ENCODE results near the gene BNIP2. TPM values are rescaled to one million over a fixed set of nuclear protein-coding genes. Genes with fewer than 3 reads are reported as not detected.
"Not testable (repeated sequence)": the region's sequence is repeated elsewhere in the genome, so short reads cannot be mapped to it uniquely, and the experiment has no call there.

Gene BNIP2
- total and polyA plus RNA-seq, 4 donors, result 17.4 to 73.6 (median 29.6) TPM

DNA sequence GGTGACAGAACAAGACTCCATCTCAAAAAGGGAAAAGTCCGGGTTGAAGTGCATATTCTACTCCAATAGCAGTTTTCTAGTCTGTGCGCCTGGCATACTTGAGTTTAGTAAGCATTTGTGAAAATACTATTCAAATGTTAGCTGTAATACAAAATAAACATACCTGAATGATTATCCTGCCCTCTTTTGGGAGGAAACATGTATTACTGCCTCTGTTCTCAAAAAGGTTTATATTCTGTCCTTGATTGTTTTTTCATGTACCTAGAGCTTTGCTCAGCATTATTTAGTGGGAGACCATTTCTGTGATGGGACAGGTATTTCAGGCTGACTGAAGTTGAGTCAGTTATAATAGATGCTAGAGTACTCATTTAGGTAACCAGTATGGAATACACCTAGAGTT lies 51.6 kb downstream of the BNIP2 start:
- not testable (repeated sequence) for H3K9ac ChIP-seq (ENCODE audit: low read depth in 1 of 2, low read length in 2 of 2); DNase-seq (ENCODE audit: low spot score); H3K4me1 ChIP-seq (ENCODE audit: control insufficient read depth in 4 of 4, insufficient read depth in 4 of 4, low read length in 3 of 4); H3K27me3 ChIP-seq (ENCODE audit: control insufficient read depth in 4 of 4, insufficient read depth in 4 of 4, low read length in 3 of 4); H3K4me3 ChIP-seq (ENCODE audit: low read depth in 1 of 3, low read length in 3 of 3); H3K9me3 ChIP-seq (ENCODE audit: control insufficient read depth in 4 of 4, low read length in 3 of 4); H3K27ac ChIP-seq (ENCODE audit: low read depth in 1 of 2, low read length in 2 of 2)
- 96% methylated on average over 2 of the region's 2 CpGs for WGBS
- peaks cover 0 to 28% (median 8%) of the 10 kb centered on the region in 4 donors for H3K36me3 ChIP-seq (ENCODE audit: control insufficient read depth in 4 of 4, insufficient read depth in 3 of 4, low read depth in 1 of 4, low read length in 3 of 4)

DNA sequence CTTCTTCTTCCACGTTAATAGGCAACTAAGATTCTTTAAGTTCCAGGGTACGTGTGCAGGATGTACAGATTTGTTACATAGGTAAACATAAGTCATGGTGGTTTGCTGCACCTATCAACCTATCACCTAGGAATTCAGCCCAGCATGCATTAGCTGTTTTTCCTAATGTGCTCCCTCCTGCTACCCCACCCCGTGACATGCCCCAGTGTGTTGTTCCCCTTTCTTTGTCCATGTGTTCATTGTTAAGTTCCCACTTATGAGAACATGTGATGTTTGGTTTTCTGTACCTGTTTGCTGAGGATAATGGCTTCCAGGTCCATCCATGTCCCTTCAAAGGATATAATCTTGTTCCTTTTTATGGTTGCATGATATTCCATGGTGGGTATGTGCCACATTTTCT lies 52.9 kb downstream of the BNIP2 start:
- WGBS, result 93% methylated on average over 3 of the region's 3 CpGs
- Histone ChIP-seq H3K9me3 (ENCODE audit: control insufficient read depth in 4 of 4, low read length in 3 of 4) (no peaks in the 10 kb centered on the region), H3K27me3 (ENCODE audit: control insufficient read depth in 4 of 4, insufficient read depth in 4 of 4, low read length in 3 of 4) (no peaks in the 10 kb centered on the region), H3K9ac (ENCODE audit: low read depth in 1 of 2, low read length in 2 of 2) (no peak overlapping the region), H3K36me3 (ENCODE audit: control insufficient read depth in 4 of 4, insufficient read depth in 3 of 4, low read depth in 1 of 4, low read length in 3 of 4) (peaks cover 0 to 22% (median 8%) of the 10 kb centered on the region in 4 donors), H3K4me1 (ENCODE audit: control insufficient read depth in 4 of 4, insufficient read depth in 4 of 4, low read length in 3 of 4) (no peaks in the 10 kb centered on the region), H3K4me3 (ENCODE audit: low read depth in 1 of 3, low read length in 3 of 3) (no peak overlapping the region), H3K27ac (ENCODE audit: low read depth in 1 of 2, low read length in 2 of 2) (no peak overlapping the region)
- no peak for DNase-seq (ENCODE audit: low spot score)
- TF ChIP-seq TAF1 (conservative IDR thresholded peaks at IDR 0.05) (no peak), EGR1 (IDR thresholded peaks at IDR 0.05; ENCODE audit: low read depth in 2 of 2) (no peak), RXRA (IDR thresholded peaks at IDR 0.05) (no peak), NR2F2 (IDR thresholded peaks at IDR 0.05) (no peak), JUND (IDR thresholded peaks at IDR 0.05) (no peak), SP1 (IDR thresholded peaks at IDR 0.05) (no peak), FOXA2 (IDR thresholded peaks at IDR 0.05) (no peak), GABPA (IDR thresholded peaks at IDR 0.05 in 1 of 2, conservative IDR thresholded peaks at IDR 0.05 in 1 of 2) (no peak)
- TF ChIP-seq, protein P1, sequence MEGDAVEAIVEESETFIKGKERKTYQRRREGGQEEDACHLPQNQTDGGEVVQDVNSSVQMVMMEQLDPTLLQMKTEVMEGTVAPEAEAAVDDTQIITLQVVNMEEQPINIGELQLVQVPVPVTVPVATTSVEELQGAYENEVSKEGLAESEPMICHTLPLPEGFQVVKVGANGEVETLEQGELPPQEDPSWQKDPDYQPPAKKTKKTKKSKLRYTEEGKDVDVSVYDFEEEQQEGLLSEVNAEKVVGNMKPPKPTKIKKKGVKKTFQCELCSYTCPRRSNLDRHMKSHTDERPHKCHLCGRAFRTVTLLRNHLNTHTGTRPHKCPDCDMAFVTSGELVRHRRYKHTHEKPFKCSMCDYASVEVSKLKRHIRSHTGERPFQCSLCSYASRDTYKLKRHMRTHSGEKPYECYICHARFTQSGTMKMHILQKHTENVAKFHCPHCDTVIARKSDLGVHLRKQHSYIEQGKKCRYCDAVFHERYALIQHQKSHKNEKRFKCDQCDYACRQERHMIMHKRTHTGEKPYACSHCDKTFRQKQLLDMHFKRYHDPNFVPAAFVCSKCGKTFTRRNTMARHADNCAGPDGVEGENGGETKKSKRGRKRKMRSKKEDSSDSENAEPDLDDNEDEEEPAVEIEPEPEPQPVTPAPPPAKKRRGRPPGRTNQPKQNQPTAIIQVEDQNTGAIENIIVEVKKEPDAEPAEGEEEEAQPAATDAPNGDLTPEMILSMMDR (IDR thresholded peaks at IDR 0.05; ENCODE audit: low read depth, low read length, missing input control), result no peak
- TF ChIP-seq, protein P2, sequence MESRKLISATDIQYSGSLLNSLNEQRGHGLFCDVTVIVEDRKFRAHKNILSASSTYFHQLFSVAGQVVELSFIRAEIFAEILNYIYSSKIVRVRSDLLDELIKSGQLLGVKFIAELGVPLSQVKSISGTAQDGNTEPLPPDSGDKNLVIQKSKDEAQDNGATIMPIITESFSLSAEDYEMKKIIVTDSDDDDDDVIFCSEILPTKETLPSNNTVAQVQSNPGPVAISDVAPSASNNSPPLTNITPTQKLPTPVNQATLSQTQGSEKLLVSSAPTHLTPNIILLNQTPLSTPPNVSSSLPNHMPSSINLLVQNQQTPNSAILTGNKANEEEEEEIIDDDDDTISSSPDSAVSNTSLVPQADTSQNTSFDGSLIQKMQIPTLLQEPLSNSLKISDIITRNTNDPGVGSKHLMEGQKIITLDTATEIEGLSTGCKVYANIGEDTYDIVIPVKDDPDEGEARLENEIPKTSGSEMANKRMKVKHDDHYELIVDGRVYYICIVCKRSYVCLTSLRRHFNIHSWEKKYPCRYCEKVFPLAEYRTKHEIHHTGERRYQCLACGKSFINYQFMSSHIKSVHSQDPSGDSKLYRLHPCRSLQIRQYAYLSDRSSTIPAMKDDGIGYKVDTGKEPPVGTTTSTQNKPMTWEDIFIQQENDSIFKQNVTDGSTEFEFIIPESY (IDR thresholded peaks at IDR 0.05), result no peak
- TF ChIP-seq, protein P3, sequence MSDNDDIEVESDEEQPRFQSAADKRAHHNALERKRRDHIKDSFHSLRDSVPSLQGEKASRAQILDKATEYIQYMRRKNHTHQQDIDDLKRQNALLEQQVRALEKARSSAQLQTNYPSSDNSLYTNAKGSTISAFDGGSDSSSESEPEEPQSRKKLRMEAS (IDR thresholded peaks at IDR 0.05), result no peak
- TF ChIP-seq, protein P4, sequence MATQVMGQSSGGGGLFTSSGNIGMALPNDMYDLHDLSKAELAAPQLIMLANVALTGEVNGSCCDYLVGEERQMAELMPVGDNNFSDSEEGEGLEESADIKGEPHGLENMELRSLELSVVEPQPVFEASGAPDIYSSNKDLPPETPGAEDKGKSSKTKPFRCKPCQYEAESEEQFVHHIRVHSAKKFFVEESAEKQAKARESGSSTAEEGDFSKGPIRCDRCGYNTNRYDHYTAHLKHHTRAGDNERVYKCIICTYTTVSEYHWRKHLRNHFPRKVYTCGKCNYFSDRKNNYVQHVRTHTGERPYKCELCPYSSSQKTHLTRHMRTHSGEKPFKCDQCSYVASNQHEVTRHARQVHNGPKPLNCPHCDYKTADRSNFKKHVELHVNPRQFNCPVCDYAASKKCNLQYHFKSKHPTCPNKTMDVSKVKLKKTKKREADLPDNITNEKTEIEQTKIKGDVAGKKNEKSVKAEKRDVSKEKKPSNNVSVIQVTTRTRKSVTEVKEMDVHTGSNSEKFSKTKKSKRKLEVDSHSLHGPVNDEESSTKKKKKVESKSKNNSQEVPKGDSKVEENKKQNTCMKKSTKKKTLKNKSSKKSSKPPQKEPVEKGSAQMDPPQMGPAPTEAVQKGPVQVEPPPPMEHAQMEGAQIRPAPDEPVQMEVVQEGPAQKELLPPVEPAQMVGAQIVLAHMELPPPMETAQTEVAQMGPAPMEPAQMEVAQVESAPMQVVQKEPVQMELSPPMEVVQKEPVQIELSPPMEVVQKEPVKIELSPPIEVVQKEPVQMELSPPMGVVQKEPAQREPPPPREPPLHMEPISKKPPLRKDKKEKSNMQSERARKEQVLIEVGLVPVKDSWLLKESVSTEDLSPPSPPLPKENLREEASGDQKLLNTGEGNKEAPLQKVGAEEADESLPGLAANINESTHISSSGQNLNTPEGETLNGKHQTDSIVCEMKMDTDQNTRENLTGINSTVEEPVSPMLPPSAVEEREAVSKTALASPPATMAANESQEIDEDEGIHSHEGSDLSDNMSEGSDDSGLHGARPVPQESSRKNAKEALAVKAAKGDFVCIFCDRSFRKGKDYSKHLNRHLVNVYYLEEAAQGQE (IDR thresholded peaks at IDR 0.05), result no peak
- TF ChIP-seq, protein P5, sequence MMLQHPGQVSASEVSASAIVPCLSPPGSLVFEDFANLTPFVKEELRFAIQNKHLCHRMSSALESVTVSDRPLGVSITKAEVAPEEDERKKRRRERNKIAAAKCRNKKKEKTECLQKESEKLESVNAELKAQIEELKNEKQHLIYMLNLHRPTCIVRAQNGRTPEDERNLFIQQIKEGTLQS (IDR thresholded peaks at IDR 0.05), result no peak

Data from liver (tissue), 9 donors.